ENCODE data around the gene WDR18. TPM values are rescaled to one million over a fixed set of nuclear protein-coding genes. Genes with fewer than 3 reads are reported as not detected.

WDR18 gene
- total RNA-seq, 2 experiments from 2014 or later, result 51.5 to 53.0 TPM

GRCh38 chr19:991174-991931, 7.2 kb downstream of the WDR18 start:
- Mint-ChIP-seq H3K4me3 (no peak overlapping the region), H3K27ac (no peak overlapping the region)

GRCh38 chr19:991932-992669, 8.0 kb downstream of the WDR18 start:
- peaks cover 25% of the 10 kb centered on the region for H3K4me1 Mint-ChIP-seq (ENCODE audit: low read depth)
- ChIA-PET POLR2A (no interaction called here), CTCF (no interaction called here)
- no peak overlapping the region for H3K27ac Mint-ChIP-seq
- peaks cover 18% of the 10 kb centered on the region for H3K36me3 Mint-ChIP-seq (ENCODE audit: low read depth)
- ATAC-seq, result no peak
- no peak for DNase-seq
- no peak overlapping the region for H3K4me3 Mint-ChIP-seq
- no peaks in the 10 kb centered on the region for H3K9me3 Mint-ChIP-seq (ENCODE audit: insufficient read depth)
- H3K27me3 Mint-ChIP-seq (ENCODE audit: low read depth), result peaks cover 5% of the 10 kb centered on the region

More at GRCh38 chr19:991174-991931, 7.2 kb downstream of the WDR18 start:
- H3K9me3 Mint-ChIP-seq (ENCODE audit: insufficient read depth), result no peaks in the 10 kb centered on the region
- H3K27me3 Mint-ChIP-seq (ENCODE audit: low read depth), result peaks cover 2% of the 10 kb centered on the region
- peaks cover 20% of the 10 kb centered on the region for H3K36me3 Mint-ChIP-seq (ENCODE audit: low read depth)
- ATAC-seq (peak; percentile 69), DNase-seq (peak; percentile 69)
- ChIA-PET POLR2A (no interaction called here), CTCF (no interaction called here)
- H3K4me1 Mint-ChIP-seq (ENCODE audit: low read depth), result peaks cover 21% of the 10 kb centered on the region

DNA sequence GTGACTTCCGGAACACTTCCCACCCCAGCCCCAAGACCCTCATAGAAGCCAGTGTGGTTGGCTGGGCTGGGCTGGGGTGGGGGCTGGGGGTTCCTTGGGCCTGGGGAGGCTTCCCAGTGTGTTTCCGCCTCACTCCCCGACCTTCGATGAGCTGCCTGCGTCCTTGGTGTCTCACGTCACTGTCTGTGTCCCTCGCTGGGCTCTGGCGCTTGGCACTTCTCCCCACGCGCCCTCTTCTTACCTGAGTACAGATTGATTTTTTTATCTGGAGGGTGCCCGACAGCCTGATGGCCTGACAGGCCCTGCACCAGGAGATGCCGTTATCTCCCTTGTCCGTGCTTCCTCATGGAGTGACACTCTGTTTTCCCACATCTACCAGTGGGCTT, 8.5 kb downstream of the WDR18 start:
- ATAC-seq (no peak), DNase-seq (no peak)
- ChIA-PET CTCF (no interaction called here), POLR2A (no interaction called here)
- Mint-ChIP-seq H3K27ac (no peak overlapping the region), H3K4me1 (ENCODE audit: low read depth) (peaks cover 25% of the 10 kb centered on the region), H3K9me3 (ENCODE audit: insufficient read depth) (no peaks in the 10 kb centered on the region), H3K27me3 (ENCODE audit: low read depth) (peaks cover 7% of the 10 kb centered on the region), H3K4me3 (no peak overlapping the region), H3K36me3 (ENCODE audit: low read depth) (peaks cover 18% of the 10 kb centered on the region)

DNA sequence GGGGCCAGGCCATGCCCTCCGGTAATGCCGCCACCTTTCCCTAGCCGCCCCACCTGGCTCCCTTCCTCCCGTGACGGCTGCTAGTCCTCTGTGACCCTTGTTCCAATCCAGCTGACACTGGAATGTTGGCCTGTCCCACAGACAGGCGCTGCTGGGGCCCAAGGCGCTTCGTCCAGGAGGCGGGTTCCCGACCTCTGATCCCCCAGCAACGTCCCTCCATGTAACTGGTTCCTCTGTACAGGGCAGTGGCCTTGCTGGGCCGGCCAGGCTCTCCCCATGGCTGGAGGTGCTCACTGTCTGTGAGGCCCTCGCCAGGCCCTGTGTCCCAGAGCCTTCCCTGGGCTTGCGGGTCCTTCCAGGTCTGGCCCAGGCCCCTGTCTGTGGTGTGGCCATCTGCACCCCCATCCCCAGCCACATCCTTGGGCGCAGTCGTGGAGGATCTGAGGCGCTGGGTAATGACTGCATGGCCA, 9.3 kb downstream of the WDR18 start:
- H3K36me3 Mint-ChIP-seq (ENCODE audit: low read depth), result peaks cover 18% of the 10 kb centered on the region
- peaks cover 13% of the 10 kb centered on the region for H3K27me3 Mint-ChIP-seq (ENCODE audit: low read depth)

DNA sequence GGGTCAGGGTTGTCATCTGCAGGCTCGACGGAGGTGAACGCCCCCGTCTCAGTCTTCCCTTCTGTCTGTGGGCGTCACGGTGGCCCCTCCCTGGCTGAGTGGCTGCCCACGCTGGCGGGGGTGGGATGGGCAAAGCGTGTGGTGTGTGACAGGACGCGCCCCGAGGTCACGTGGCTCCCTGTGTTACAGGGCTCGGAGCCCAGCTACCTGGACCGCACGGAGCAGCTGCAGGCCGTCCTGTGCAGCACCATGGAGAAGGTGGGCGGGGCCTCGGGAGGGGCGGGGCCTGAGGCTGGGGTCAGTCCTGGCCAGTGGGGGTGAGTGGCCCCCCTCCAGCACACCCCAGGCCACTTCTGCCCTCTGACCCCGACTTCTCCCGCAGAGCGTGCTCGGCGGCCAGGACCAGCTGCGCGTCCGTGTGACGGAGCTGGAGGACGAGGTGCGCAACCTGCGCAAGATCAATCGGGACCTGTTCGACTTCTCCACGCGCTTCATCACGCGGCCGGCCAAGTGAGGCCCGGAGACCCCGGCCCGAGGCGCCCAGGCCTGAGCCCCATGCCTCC, 9.8 kb downstream of the WDR18 start:
- Mint-ChIP-seq H3K9me3 (ENCODE audit: insufficient read depth) (no peaks in the 10 kb centered on the region), H3K4me1 (ENCODE audit: low read depth) (peaks cover 17% of the 10 kb centered on the region), H3K27ac (no peak overlapping the region), H3K36me3 (ENCODE audit: low read depth) (peaks cover 14% of the 10 kb centered on the region), H3K27me3 (ENCODE audit: low read depth) (peaks cover 16% of the 10 kb centered on the region), H3K4me3 (no peak overlapping the region)
- ATAC-seq (no peak), DNase-seq (no peak)
- ChIA-PET POLR2A (no interaction called here), CTCF (no interaction called here)

More for the DNA sequence above, 9.3 kb downstream of the WDR18 start:
- no peaks in the 10 kb centered on the region for H3K9me3 Mint-ChIP-seq (ENCODE audit: insufficient read depth)
- no peak overlapping the region for H3K27ac Mint-ChIP-seq
- POLR2A ChIA-PET, result no interaction called here
- DNase-seq, result no peak
- CTCF ChIA-PET, result no interaction called here
- peaks cover 22% of the 10 kb centered on the region for H3K4me1 Mint-ChIP-seq (ENCODE audit: low read depth)
- H3K4me3 Mint-ChIP-seq, result no peak overlapping the region
- no peak for ATAC-seq

- Mint-ChIP-seq H3K9me3 (ENCODE audit: insufficient read depth) (no peaks in the 10 kb centered on the region), H3K27ac (no peak overlapping the region), H3K4me3 (no peak overlapping the region), H3K4me1 (ENCODE audit: low read depth) (peaks cover 13% of the 10 kb centered on the region), H3K36me3 (ENCODE audit: low read depth) (peaks cover 14% of the 10 kb centered on the region), H3K27me3 (ENCODE audit: low read depth) (peaks cover 22% of the 10 kb centered on the region)
- DNase-seq, result no peak
- ChIA-PET CTCF (no interaction called here), POLR2A (no interaction called here)
- no peak for ATAC-seq
Observed at GRCh38 chr19:994516-994915, 10.4 kb downstream of the WDR18 start.

DNA sequence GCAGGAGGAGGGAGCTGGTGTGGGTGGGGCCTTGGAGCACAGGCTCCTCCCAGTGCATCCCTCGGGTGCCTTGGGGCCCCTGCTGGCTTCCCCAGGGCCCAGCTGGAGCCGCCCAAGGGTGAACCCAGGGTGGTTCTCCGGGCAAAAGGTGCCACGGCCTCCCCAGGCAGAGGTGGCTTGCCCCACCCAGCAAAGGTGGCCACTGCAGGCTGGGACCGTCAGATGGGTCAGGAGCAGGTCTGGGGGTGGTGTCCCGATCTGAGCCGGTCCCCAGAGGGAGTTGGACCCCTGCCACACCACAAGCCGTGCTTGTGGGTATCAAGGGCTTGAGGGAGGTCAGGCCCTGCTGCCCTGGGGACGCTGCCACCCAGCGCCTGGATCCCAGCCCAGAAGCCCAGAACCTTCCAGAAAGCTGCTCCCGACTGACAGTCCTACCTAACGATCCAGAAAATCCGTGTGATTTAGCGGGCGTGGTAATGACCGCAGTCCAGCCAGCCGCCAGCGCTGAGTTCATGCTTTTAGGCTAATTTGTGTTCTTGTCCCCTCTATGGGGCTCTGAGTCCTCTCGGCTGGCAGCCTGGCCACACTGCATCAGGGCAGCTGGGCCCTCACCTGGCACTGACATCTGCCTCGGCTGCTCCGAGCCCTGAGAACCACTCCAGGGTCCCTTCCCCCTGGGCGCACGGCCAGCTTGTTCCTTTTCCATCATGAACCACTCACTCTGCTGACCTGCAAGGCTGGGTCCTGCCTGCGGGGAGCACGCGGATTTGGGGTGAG, 11.1 kb downstream of the WDR18 start:
- ChIA-PET POLR2A (interaction anchor here (1.3 kb wide), 1 partner anchor 11 kb away, joined by 3 read pairs; the partner anchor contains the start of gene WDR18), CTCF (no interaction called here)
- peaks cover 23% of the 10 kb centered on the region for H3K27me3 Mint-ChIP-seq (ENCODE audit: low read depth)
- H3K36me3 Mint-ChIP-seq (ENCODE audit: low read depth), result peaks cover 14% of the 10 kb centered on the region
- H3K4me1 Mint-ChIP-seq (ENCODE audit: low read depth), result peaks cover 11% of the 10 kb centered on the region
- no peaks in the 10 kb centered on the region for H3K9me3 Mint-ChIP-seq (ENCODE audit: insufficient read depth)
- ATAC-seq (no peak), DNase-seq (no peak)
- no peak overlapping the region for H3K4me3 Mint-ChIP-seq
- H3K27ac Mint-ChIP-seq, result no peak overlapping the region

- H3K27ac Mint-ChIP-seq, result no peak overlapping the region
- peak; percentile 75 for DNase-seq
- ChIA-PET CTCF (interaction anchor here (0.9 to 1.4 kb wide), 2 partner anchors 12 to 133 kb away, joined by 4 to 5 read pairs; partner anchors contain the start of gene WDR18), POLR2A (interaction anchor here (0.6 to 1.3 kb wide), 3 partner anchors 12 to 73 kb away, joined by 3 read pairs; partner anchors contain the start of gene WDR18)
- H3K4me1 Mint-ChIP-seq (ENCODE audit: low read depth), result peaks cover 12% of the 10 kb centered on the region
- no peaks in the 10 kb centered on the region for H3K9me3 Mint-ChIP-seq (ENCODE audit: insufficient read depth)
- peaks cover 26% of the 10 kb centered on the region for H3K27me3 Mint-ChIP-seq (ENCODE audit: low read depth)
- peak; percentile 59 for ATAC-seq
- H3K36me3 Mint-ChIP-seq (ENCODE audit: low read depth), result peaks cover 5% of the 10 kb centered on the region
- H3K4me3 Mint-ChIP-seq, result peak overlapping the region; percentile 38
Observed at GRCh38 chr19:996051-996838, 12.1 kb downstream of the WDR18 start.

- ChIA-PET POLR2A (interaction anchor here (0.7 to 0.9 kb wide), 2 partner anchors 11 to 92 kb away, joined by 3 read pairs; no protein-coding TSS in a partner anchor), CTCF (no interaction called here)
- Mint-ChIP-seq H3K27me3 (ENCODE audit: low read depth) (peaks cover 31% of the 10 kb centered on the region), H3K36me3 (ENCODE audit: low read depth) (peaks cover 2% of the 10 kb centered on the region), H3K27ac (no peak overlapping the region), H3K9me3 (ENCODE audit: insufficient read depth) (no peaks in the 10 kb centered on the region), H3K4me1 (ENCODE audit: low read depth) (peaks cover 13% of the 10 kb centered on the region), H3K4me3 (no peak overlapping the region)
- DNase-seq, result no peak
- no peak for ATAC-seq
Observed at GRCh38 chr19:998064-998463, 13.9 kb downstream of the WDR18 start.

DNA sequence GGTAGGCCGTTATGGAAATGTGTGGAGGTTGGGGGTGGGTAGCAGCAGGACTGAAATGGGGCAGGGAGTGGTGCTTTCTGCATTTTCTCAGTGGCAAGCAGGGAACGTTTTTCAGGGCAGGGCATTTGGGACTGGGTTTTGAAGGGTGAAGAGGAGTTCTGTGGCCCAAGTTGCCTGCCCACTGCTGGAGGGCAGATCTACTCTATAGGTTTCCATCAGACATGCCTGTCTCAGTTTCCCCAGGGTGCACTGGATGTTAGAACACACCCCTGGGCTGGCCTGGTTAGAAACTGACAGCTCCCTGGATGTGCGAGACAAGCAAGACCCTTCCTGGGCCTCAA, 15.2 kb downstream of the WDR18 start:
- Mint-ChIP-seq H3K4me1 (ENCODE audit: low read depth) (peaks cover 13% of the 10 kb centered on the region), H3K27ac (no peak overlapping the region), H3K4me3 (no peak overlapping the region), H3K27me3 (ENCODE audit: low read depth) (peaks cover 31% of the 10 kb centered on the region), H3K36me3 (ENCODE audit: low read depth) (no peaks in the 10 kb centered on the region), H3K9me3 (ENCODE audit: insufficient read depth) (no peaks in the 10 kb centered on the region)
- ChIA-PET CTCF (no interaction called here), POLR2A (no interaction called here)
- no peak for ATAC-seq
- DNase-seq, result no peak

- ChIA-PET CTCF (no interaction called here), POLR2A (no interaction called here)
- Mint-ChIP-seq H3K4me3 (no peak within 1 kb of the TSS), H3K4me1 (ENCODE audit: low read depth) (peaks cover 13% of the 10 kb centered on the region), H3K36me3 (ENCODE audit: low read depth) (no peaks in the 10 kb centered on the region), H3K27me3 (ENCODE audit: low read depth) (peaks cover 31% of the 10 kb centered on the region), H3K27ac (no peak within 1 kb of the TSS), H3K9me3 (ENCODE audit: insufficient read depth) (no peaks in the 10 kb centered on the region)
- DNase-seq (peak; percentile 76), ATAC-seq (peak; percentile 35)
Observed at GRCh38 chr19:1000095-1000494, 15.9 kb downstream of the WDR18 start, which contains the start of gene GRIN3B. Gene GRIN3B (plus strand): TSS chr19:1000419. CDS start chr19:1000438, 19 bp downstream.
